ENCODE results near the gene DNAJC3.
"Not testable (repeated sequence)": the region's sequence is repeated elsewhere in the genome, so short reads cannot be mapped to it uniquely, and the experiment has no call there.

The DNAJC3 gene

GRCh38 chr13:95783747-95784146, 106.8 kb downstream of the DNAJC3 start:
- Histone ChIP-seq H3K27ac (ENCODE audit: insufficient read depth in 1 of 2, low read depth in 1 of 2, low read length in 2 of 2, poor library complexity in 1 of 2, severe bottlenecking in 2 of 2) (no peak overlapping the region), H3K9me3 (ENCODE audit: control extremely low read depth in 1 of 5, control insufficient read depth in 4 of 5, insufficient read depth in 2 of 5, low read depth in 1 of 5, low read length in 4 of 5) (no peaks in the 10 kb centered on the region), H3K27me3 (replicated peaks in 2 of 5; ENCODE audit: control insufficient read depth in 4 of 5, insufficient read depth in 5 of 5, low read length in 4 of 5) (no peaks in the 10 kb centered on the region), H3K36me3 (ENCODE audit: control insufficient read depth in 4 of 4, insufficient read depth in 4 of 4, low read length in 3 of 4) (peaks cover 18 to 37% (median 20%) of the 10 kb centered on the region in 4 experiments), H3K4me1 (ENCODE audit: control extremely low read depth in 1 of 4, control insufficient read depth in 4 of 4, insufficient read depth in 4 of 4, low read length in 3 of 4) (no peaks in the 10 kb centered on the region), H3K4me3 (ENCODE audit: control insufficient read depth in 1 of 7, extremely low read depth in 1 of 7, insufficient read depth in 4 of 7, low read depth in 2 of 7, low read length in 6 of 7) (no peak overlapping the region)
- ChIA-PET CTCF (interaction anchor here (1.6 kb wide), 1 partner anchor 51 kb away, joined by 4 read pairs; no protein-coding TSS in a partner anchor), POLR2A (no interaction called here)
- no peak for DNase-seq
- 96% methylated on average over 3 of the region's 5 CpGs for WGBS (ENCODE audit: insufficient coverage)

- ChIA-PET POLR2A (interaction anchor here (0.6 kb wide), 1 partner anchor 14 kb away, joined by 3 read pairs; no protein-coding TSS in a partner anchor), CTCF (no interaction called here)
- Histone ChIP-seq H3K27ac (ENCODE audit: insufficient read depth in 1 of 2, low read depth in 1 of 2, low read length in 2 of 2, poor library complexity in 1 of 2, severe bottlenecking in 2 of 2) (no peak overlapping the region), H3K4me1 (ENCODE audit: control extremely low read depth in 1 of 4, control insufficient read depth in 4 of 4, insufficient read depth in 4 of 4, low read length in 3 of 4) (no peaks in the 10 kb centered on the region), H3K4me3 (ENCODE audit: control insufficient read depth in 1 of 7, extremely low read depth in 1 of 7, insufficient read depth in 4 of 7, low read depth in 2 of 7, low read length in 6 of 7) (no peak overlapping the region), H3K27me3 (replicated peaks in 2 of 5; ENCODE audit: control insufficient read depth in 4 of 5, insufficient read depth in 5 of 5, low read length in 4 of 5) (no peaks in the 10 kb centered on the region), H3K36me3 (ENCODE audit: control insufficient read depth in 4 of 4, insufficient read depth in 4 of 4, low read length in 3 of 4) (peaks cover 19 to 40% (median 23%) of the 10 kb centered on the region in 4 experiments), H3K9me3 (ENCODE audit: control extremely low read depth in 1 of 5, control insufficient read depth in 4 of 5, insufficient read depth in 2 of 5, low read depth in 1 of 5, low read length in 4 of 5) (no peaks in the 10 kb centered on the region)
- 100% methylated on average over 5 of the region's 6 CpGs for WGBS (ENCODE audit: insufficient coverage)
- DNase-seq = no peak
Observed at GRCh38 chr13:95784161-95784899, 107.4 kb downstream of the DNAJC3 start.

- H3K27ac ChIP-seq (ENCODE audit: insufficient read depth in 1 of 2, low read depth in 1 of 2, low read length in 2 of 2, poor library complexity in 1 of 2, severe bottlenecking in 2 of 2) = no peak overlapping the region
- peaks cover 20 to 40% (median 25%) of the 10 kb centered on the region in 4 experiments for H3K36me3 ChIP-seq (ENCODE audit: control insufficient read depth in 4 of 4, insufficient read depth in 4 of 4, low read length in 3 of 4)
- peak in 1 of 3 donors; percentile 13 for DNase-seq
- H3K4me3 ChIP-seq (ENCODE audit: control insufficient read depth in 1 of 7, extremely low read depth in 1 of 7, insufficient read depth in 4 of 7, low read depth in 2 of 7, low read length in 6 of 7) = no peak overlapping the region
- WGBS (ENCODE audit: insufficient coverage) = 100% methylated on average over 1 of the region's 3 CpGs
- no peaks in the 10 kb centered on the region for H3K4me1 ChIP-seq (ENCODE audit: control extremely low read depth in 1 of 4, control insufficient read depth in 4 of 4, insufficient read depth in 4 of 4, low read length in 3 of 4)
- ChIA-PET POLR2A (interaction anchor here (0.6 kb wide), 1 partner anchor 15 kb away, joined by 3 read pairs; no protein-coding TSS in a partner anchor), CTCF (no interaction called here)
- no peaks in the 10 kb centered on the region for H3K9me3 ChIP-seq (ENCODE audit: control extremely low read depth in 1 of 5, control insufficient read depth in 4 of 5, insufficient read depth in 2 of 5, low read depth in 1 of 5, low read length in 4 of 5)
- H3K27me3 ChIP-seq (replicated peaks in 2 of 5; ENCODE audit: control insufficient read depth in 4 of 5, insufficient read depth in 5 of 5, low read length in 4 of 5) = no peaks in the 10 kb centered on the region
Observed at GRCh38 chr13:95784900-95785290, 108.0 kb downstream of the DNAJC3 start.

GRCh38 chr13:95787356-95788099, 110.6 kb downstream of the DNAJC3 start:
- CTCF ChIA-PET = interaction anchor here (2.2 kb wide), 1 partner anchor 46 kb away, joined by 6 read pairs; no protein-coding TSS in a partner anchor
- Histone ChIP-seq H3K4me1 (ENCODE audit: control extremely low read depth in 1 of 4, control insufficient read depth in 4 of 4, insufficient read depth in 4 of 4, low read length in 3 of 4) (no peaks in the 10 kb centered on the region), H3K4me3 (ENCODE audit: control insufficient read depth in 1 of 7, extremely low read depth in 1 of 7, insufficient read depth in 4 of 7, low read depth in 2 of 7, low read length in 6 of 7) (no peak overlapping the region), H3K9me3 (ENCODE audit: control extremely low read depth in 1 of 5, control insufficient read depth in 4 of 5, insufficient read depth in 2 of 5, low read depth in 1 of 5, low read length in 4 of 5) (no peaks in the 10 kb centered on the region), H3K27me3 (replicated peaks in 2 of 5; ENCODE audit: control insufficient read depth in 4 of 5, insufficient read depth in 5 of 5, low read length in 4 of 5) (no peaks in the 10 kb centered on the region), H3K36me3 (ENCODE audit: control insufficient read depth in 4 of 4, insufficient read depth in 4 of 4, low read length in 3 of 4) (peaks cover 19 to 43% (median 33%) of the 10 kb centered on the region in 4 experiments), H3K27ac (ENCODE audit: insufficient read depth in 1 of 2, low read depth in 1 of 2, low read length in 2 of 2, poor library complexity in 1 of 2, severe bottlenecking in 2 of 2) (no peak overlapping the region)
- POLR2A ChIA-PET = no interaction called here
- WGBS (ENCODE audit: insufficient coverage) = 100% methylated on average over 1 of the region's 1 CpG
- no peak for DNase-seq

- ChIA-PET POLR2A (no interaction called here), CTCF (interaction anchor here (2.2 kb wide), 1 partner anchor 45 kb away, joined by 6 read pairs; no protein-coding TSS in a partner anchor)
- Histone ChIP-seq H3K27me3 (replicated peaks in 2 of 5; ENCODE audit: control insufficient read depth in 4 of 5, insufficient read depth in 5 of 5, low read length in 4 of 5) (no peaks in the 10 kb centered on the region), H3K36me3 (ENCODE audit: control insufficient read depth in 4 of 4, insufficient read depth in 4 of 4, low read length in 3 of 4) (peaks cover 19 to 49% (median 35%) of the 10 kb centered on the region in 4 experiments), H3K9me3 (ENCODE audit: control extremely low read depth in 1 of 5, control insufficient read depth in 4 of 5, insufficient read depth in 2 of 5, low read depth in 1 of 5, low read length in 4 of 5) (no peaks in the 10 kb centered on the region), H3K27ac (ENCODE audit: insufficient read depth in 1 of 2, low read depth in 1 of 2, low read length in 2 of 2, poor library complexity in 1 of 2, severe bottlenecking in 2 of 2) (no peak overlapping the region), H3K4me3 (ENCODE audit: control insufficient read depth in 1 of 7, extremely low read depth in 1 of 7, insufficient read depth in 4 of 7, low read depth in 2 of 7, low read length in 6 of 7) (no peak overlapping the region), H3K4me1 (ENCODE audit: control extremely low read depth in 1 of 4, control insufficient read depth in 4 of 4, insufficient read depth in 4 of 4, low read length in 3 of 4) (no peaks in the 10 kb centered on the region)
- WGBS (ENCODE audit: insufficient coverage) = 78% methylated on average over 1 of the region's 2 CpGs
- no peak for DNase-seq
Observed at GRCh38 chr13:95788100-95788463, 111.1 kb downstream of the DNAJC3 start.

- H3K4me3 ChIP-seq (ENCODE audit: control insufficient read depth in 1 of 7, extremely low read depth in 1 of 7, insufficient read depth in 4 of 7, low read depth in 2 of 7, low read length in 6 of 7); H3K27ac ChIP-seq (ENCODE audit: insufficient read depth in 1 of 2, low read depth in 1 of 2, low read length in 2 of 2, poor library complexity in 1 of 2, severe bottlenecking in 2 of 2); DNase-seq; H3K4me1 ChIP-seq (ENCODE audit: control extremely low read depth in 1 of 4, control insufficient read depth in 4 of 4, insufficient read depth in 4 of 4, low read length in 3 of 4); H3K9me3 ChIP-seq (ENCODE audit: control extremely low read depth in 1 of 5, control insufficient read depth in 4 of 5, insufficient read depth in 2 of 5, low read depth in 1 of 5, low read length in 4 of 5); POLR2A ChIA-PET; H3K27me3 ChIP-seq (replicated peaks in 2 of 5; ENCODE audit: control insufficient read depth in 4 of 5, insufficient read depth in 5 of 5, low read length in 4 of 5): not testable (repeated sequence)
- H3K36me3 ChIP-seq (ENCODE audit: control insufficient read depth in 4 of 4, insufficient read depth in 4 of 4, low read length in 3 of 4) = peaks cover 21 to 51% (median 37%) of the 10 kb centered on the region in 4 experiments
- CTCF ChIA-PET = interaction anchor here (0.8 to 2.2 kb wide), 3 partner anchors 44 to 165 kb away, joined by 3 to 6 read pairs (median 3); no protein-coding TSS in a partner anchor
Observed at GRCh38 chr13:95789315-95789714, 112.4 kb downstream of the DNAJC3 start.

Measured in common myeloid progenitor, CD34-positive (primary cell).